Activated T-cell treated with anti-CD3 and anti-CD28 coated beads, Interleukin-2, amount 50 U/mL, for 48 hours (primary cell): ENCODE results near the gene GIMD1.
"Not testable (repeated sequence)": the region's sequence is repeated elsewhere in the genome, so short reads cannot be mapped to it uniquely, and the experiment has no call there.

Experiments
- DNase-seq, 2 experiments: peaks; one replicate each; pipeline ENCODE4 v3.0.0-alpha.2; 2020

GIMD1 gene

GRCh38 chr4:106347167-106347566 lies 21.4 kb downstream of the GIMD1 start:
- no peak for DNase-seq

GRCh38 chr4:106344647-106344970 lies 24.0 kb downstream of the GIMD1 start:
- DNase-seq, result no peak

DNA sequence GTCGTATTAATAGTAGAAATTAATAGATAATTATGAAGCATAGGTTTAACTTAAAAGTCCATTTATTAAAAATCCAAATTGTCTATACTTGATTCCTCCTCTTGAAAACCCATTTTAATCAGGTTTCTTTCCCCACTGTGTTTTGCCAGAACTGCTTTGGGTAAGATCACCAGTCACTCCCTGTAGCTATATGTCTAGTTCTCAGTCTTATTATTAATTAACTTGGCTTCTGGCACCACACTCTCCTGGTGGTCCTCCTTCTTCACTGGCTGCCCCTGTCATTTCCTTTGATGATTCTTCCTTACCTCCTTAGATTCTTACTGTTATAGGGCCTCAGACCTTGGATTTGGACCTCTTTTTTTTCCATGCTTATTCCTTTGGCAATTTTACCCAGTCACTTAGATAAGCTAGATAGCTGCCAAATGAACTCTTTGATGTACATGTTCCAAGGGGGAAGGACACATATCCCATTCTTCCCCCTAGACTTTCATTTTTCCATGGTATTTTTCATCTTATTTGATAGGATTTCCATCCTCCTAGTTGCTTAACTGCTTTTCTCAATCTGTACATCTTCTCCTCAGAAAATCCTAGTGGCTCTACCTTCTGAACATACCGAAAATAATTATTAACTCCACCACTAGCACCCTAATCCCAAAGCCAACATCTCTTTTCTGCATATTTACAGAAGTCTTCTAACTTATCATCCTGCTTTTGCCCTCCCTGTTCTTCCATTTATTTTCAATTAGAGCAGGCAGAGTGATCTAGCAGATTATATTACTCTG lies 24.5 kb downstream of the GIMD1 start:
- no peak for DNase-seq

DNA sequence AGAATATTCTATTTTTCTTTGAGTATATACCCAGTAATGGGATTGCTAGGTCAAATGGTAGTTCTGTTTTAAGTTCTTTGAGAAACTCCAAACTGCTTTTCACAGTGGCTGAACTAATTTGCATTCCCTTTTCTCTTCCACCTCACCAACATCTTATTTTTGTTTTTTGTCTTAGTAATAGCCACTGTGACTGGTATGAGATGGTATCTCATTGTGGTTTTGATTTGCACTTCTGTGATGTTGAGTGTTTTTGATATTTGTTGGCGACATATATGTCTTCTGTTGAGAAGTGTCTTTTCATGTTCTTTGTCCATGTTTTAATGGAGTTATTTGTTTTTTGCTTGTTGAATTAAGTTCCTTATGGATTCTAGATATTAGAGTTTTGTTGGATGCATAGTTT lies 27.8 kb downstream of the GIMD1 start:
- no peak for DNase-seq

DNA sequence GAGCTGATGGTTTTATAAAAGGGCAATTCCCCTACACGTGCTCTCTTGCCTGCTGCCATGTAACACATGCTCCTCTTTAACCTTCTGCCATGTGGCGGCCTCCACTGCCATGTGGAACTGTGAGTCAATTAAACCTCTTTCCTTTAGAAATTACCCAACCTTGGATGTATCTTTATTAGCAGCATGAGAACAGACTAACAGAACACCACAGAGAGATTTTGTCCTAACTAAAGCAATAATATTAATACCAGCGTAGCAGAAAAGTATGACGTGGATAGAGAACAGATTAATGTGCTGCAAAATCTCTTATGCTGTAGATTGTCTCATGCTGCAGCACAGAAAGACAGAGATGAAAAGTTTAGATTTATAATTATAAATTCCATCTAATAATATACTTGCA lies 29.1 kb downstream of the GIMD1 start:
- no peak for DNase-seq

- no peak for DNase-seq
Measured at GRCh38 chr4:106338671-106339070, 29.9 kb downstream of the GIMD1 start.

DNA sequence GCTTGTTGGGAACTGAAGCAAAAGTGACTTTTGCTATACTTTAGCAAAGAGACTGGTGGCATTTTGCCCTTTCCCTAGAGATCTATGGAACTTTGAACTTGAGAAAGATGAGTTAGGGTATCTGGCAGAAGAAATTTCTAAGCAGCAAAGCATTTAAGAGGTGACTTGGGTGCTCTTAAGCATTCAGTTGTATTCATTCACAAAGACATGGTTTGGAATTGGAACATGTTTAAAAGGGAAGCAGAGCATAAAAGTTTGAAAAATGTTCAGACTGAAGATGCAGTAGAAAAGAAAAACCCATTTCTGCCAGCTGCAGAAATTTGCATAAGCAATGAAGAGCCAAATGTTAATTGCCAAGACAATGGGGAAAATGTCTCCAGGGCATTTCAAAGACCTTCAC lies 30.7 kb downstream of the GIMD1 start:
- no peak for DNase-seq

DNA sequence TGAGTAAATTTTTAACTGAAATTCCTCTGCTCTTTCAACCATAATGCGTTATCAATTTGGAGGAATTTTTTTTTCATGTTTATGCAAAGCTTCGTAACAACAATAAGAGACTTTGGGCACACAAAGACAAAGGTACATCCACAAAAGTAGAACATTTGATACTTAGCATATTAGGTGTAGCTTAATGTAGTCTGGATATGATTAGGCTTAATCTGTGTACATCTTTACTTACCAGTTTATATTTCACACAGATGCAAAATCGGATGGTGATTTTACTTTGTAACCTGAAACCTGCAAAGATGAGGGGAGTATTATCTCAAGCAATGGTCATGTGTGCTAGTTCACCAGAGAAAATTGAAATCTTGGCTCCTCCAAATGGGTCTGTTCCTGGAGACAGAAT lies 32.0 kb downstream of the GIMD1 start:
- no peak for DNase-seq

GRCh38 chr4:106334741-106335470 lies 33.7 kb downstream of the GIMD1 start:
- DNase-seq, result no peak

DNA sequence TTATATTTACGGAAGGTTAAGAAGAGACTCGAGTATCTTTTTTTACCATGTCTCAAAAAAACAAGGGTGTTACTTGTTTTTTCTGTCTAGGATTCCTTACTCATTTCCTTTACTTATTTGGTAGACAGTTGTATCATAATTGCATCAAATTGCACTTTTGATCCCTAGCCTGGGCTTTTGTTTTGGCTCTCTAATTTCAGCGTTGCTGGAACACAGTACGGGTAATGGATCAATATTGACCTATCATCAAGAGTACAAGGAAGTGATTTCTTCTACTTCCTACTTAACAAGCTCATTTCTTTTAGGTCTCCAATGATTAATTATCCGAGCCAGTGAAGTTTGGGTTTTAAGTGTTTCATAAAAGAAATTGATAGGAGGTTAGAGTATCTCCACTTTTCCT lies 35.4 kb downstream of the GIMD1 start:
- no peak for DNase-seq

DNA sequence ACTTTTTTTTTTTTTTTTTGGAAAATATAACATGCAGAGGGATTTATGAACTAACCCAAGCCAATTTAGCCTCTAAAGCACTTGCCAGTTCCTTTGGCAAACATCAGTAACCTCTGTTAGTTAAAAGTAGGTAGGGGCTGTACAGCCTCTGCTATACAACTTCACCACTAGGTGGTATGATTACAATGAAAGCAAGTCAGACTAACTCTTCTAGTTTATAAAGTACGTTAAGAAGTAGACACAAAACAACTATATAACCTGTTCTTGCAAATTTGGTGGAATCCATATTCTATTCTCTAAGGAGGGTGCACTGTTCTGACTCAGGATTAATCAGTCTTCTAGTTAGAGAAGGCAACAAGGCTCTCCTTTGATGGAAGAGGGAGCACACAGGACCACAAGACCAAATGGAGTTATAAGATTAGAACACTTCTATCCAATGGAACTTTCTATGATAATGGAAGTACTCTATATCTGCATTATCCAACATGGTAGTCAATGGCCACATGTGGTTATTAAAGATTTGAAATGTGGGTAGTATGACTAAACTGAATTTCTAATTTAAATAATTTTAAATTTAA lies 39.4 kb downstream of the GIMD1 start:
- DNase-seq, result no peak

GRCh38 chr4:106325800-106326199 lies 42.8 kb downstream of the GIMD1 start:
- DNase-seq, result no peak

- DNase-seq, result no peak
Measured at GRCh38 chr4:106323119-106323518, 45.5 kb downstream of the GIMD1 start.

DNA sequence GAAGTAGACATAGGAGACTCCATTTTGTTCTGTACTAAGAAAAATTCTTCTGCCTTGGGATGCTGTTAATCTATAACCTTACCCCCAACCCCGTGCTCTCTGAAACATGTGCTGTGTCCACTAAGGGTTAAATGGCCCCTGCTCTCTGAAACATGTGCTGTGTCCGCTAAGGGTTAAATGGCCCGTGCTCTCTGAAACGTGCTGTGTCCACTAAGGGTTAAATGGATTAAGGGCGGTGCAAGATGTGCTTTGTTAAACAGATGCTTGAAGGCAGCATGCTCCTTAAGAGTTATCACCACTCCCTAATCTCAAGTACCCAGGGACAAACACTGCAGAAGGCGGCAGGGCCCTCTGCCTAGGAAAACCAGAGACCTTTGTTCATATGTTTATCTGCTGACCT lies 46.8 kb downstream of the GIMD1 start:
- DNase-seq, result not testable (repeated sequence)

GRCh38 chr4:106321168-106321567 lies 47.4 kb downstream of the GIMD1 start:
- DNase-seq, result not testable (repeated sequence)

DNA sequence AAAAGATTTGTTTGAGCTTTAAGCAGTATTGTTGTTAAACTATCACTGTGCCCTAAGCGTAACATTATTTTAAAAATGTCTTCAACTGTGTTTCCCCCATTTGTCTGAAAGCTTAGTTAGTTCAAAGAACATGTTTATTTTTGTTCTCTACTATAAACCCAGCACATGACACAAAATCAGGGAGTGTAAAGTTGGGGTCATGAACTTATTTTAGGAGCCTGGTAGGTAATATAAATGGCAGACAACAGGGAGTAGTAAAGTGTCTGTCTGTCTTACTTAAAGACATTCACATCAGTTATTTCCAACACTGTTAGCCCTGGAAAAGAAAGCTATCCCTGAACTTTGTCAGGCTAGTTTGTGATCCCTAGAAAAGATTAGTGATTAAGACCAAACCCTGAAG lies 48.3 kb downstream of the GIMD1 start:
- DNase-seq, result no peak

DNA sequence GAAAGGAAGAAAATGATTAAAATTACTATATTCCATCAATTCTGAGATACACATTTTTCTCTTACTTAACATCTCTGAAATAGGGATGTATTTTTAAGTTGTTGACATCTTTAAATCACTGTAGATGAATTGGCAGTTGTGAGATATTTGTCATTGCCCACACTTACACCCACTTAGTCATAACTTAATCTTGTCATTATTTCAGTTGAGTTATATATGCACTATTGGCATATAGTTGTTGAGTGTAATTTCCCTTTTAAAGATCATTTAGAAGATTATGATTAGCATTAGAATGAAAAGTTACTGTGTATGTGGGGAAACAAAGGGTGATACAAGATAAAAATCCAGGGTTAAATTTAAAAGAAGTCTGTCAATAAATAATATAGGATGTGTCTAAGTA lies 50.1 kb downstream of the GIMD1 start:
- no peak for DNase-seq

- no peak for DNase-seq
Measured at GRCh38 chr4:106317815-106318214, 50.8 kb downstream of the GIMD1 start.

DNA sequence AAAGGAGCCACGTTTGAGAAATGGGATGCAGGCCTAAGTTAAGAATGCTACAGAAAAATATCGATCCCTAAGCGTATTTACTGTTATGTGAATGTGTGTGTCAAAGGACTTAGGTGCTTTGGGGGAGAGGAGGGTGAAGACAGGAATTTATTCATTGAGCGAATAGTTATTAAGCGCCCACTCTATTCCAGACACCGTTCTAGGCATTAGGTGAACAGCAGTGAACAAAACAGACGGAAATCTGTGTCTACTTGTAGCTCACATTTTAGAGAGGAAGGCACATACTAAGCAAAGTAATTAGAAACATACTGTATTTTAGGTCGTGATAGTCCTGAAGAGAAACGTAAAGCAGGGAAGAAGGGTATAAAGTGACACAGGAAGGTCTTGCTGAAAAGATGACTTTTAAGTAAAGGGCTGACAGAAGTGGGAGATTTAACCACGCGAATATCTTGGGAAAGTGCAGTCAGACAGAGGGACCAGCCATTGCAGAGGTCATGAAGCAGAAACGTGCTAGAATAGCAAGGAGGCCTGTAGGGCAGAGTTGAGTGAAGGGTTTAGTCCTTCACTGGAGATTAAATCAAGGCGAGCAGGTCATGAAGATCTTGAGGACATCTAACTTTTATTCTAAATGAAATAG lies 51.7 kb downstream of the GIMD1 start:
- DNase-seq, result no peak

DNA sequence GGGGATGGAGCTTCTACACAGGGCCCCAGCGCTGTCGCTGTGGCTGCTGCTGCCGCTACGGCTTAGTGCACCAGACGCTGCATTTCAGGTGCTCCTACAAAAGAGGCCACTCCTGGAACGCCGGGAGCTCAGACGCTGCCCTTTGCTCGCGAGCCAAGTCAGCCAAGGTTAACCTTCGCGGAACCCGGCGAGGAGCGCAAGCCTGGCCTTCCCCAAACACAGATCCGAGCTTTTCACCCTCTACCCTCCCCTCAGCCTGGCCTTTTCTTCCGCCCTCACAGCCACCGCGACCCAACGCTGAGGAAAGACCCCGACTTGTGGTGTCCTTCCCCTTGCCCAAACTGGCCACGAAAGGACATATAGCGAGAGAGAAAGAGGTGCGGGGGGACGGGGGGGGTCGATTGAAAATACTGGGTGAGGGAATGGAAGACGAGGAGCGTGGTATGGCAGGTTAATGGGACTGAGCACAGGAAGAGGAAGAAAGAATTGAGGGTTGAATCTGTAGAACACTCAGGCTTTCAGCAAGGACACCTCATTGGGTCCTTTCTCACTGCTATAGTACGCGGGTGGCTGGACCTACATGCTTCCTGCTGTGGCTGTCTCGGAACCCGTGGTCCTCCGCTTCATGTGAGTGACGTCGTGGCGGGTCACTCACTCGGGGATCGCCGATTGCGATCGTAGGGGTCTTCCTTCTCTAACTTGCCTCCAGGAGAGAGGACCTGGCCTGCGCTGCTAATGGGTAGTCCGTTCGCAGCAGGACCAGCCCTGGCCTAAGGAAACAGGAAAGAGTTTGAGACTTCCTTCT lies 52.4 kb downstream of the GIMD1 start, which contains the start of the genes AIMP1 and TBCK:
Gene AIMP1 (plus strand): TSS at position 583 of the 805 bp plus-strand sequence. CDS start 8,460 bp downstream, outside the sequence.
Gene TBCK (minus strand): TSS at position 242 of the 805 bp plus-strand sequence. CDS start 7,249 bp downstream, outside the sequence.
- DNase-seq, result peak; percentile 90 to 91

GRCh38 chr4:106315476-106315967 lies 53.1 kb downstream of the GIMD1 start:
- peak; percentile 68 to 72 for DNase-seq

DNA sequence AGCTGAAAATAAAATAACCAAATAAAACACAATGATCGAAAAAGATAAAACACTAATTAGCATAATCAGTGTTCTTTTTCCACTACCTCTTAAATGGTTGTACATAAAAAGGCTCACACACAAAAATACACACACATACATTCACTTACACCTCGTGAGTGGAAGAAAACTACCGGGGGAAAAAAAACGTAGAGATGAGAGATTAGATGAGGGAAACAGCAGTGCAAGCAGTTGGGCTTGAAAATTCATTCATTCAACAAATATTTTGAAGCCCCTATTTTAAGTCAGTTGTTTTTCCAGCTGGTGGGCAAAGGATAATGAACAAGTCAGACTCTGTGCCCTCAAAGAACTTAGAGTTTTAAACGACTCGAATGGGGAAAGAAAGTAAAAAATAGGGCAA lies 53.6 kb downstream of the GIMD1 start:
- no peak for DNase-seq
